Hematopoietic multipotent progenitor cell treated with erythropoietin and hydrocortisone succinate and interleukin-3 and kit ligand, for 8 days (in vitro differentiated cells): ENCODE data around the gene STAP2.

ENCODE experiments used
- DNase-seq: peaks from one replicate; pipeline ENCODE4 v3.0.0-alpha.2; 2015

The STAP2 gene

DNA sequence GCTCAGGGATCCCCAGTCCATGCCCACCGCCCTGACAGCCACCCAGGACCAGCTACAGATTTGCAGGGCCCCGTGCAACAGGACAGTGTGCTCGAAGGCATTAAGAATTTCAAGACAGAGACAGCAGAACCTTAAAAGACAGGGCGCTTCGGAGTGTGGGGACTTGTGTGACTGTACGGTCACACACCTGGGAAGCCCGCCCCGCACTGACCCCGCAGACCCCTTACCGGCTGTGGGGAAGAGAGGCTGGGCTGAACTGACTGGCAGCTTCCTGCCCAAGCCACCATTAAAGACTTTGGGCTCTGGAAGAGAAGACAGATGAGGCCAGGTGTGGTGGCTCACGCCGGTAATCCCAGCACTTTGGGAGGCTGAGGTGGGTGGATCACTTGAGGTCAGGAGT lies 14.4 kb downstream of the STAP2 start:
- no peak for DNase-seq

DNA sequence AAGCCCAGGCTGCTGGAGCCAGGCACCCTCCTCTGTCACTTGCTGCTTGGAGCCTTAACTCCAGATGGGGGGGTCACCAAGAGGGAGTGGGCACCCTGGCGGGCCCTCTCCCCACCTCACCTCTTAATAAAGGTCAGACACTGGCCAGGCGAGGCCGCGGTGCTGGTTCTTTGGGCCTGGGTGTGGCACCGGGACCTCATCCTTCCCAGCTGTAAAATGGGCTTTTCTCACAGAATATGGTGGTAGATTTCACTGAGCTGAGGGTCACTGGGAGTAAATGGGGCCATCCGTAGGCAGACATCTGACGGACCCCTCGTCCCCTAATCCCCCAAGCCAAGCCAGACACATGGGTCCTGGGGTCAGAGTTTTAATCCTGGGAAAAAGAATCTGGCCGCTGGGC lies 14.9 kb downstream of the STAP2 start:
- DNase-seq = no peak

- DNase-seq = no peak
Measured at GRCh38 chr19:4322942-4323665, 15.5 kb downstream of the STAP2 start.

DNA sequence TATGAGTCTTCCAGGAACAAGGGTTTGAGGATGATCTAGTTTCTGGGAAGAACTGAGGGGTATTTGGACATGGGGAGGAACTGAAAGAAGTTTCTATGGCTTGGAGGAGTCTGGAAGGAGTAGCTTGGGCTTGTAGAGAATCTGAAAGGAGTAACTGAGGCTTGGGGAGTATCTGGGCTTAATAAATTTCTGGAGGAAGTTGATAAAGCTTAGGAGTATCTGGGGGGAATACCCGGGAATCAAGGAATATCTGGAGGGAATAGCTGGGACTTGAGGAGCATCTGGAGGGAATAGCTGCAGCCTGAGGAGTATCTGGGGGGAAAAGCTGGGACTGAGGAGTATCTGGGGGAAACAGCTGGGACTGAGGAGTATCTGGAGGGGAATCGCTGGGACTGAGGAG lies 18.2 kb downstream of the STAP2 start:
- DNase-seq = no peak

DNA sequence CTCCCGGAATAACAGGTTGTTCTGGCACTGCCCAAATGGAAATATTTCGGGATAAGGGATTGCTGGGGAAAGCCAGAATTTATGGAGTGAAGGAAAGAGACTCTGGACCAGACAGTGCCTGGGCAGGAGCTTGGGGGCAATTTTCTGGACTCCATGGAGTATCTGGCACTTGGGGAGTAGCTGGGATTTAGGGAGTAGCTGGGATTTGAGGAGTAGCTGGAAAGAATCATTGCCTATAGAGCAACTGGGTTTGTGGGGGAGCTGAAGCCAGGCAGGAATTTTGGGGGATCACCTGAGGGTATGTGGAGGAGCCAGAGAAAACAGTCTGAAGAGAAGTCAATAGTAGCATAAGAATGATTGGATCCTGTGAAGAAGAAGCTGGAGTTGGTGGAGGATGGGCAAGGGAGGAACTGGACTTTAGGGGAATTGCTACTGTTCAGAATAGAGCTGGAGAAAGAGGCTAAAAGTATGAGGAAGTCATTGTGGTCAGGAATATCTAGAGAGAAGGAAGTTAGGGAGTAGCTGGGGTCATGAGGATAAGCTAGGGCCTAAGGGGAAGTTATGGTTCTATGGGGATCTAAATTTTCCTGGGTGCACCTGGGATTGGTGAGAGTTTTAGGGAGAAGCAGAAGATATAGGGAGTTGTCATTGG lies 19.4 kb downstream of the STAP2 start:
- DNase-seq = no peak

GRCh38 chr19:4318460-4318859 lies 20.2 kb downstream of the STAP2 start:
- DNase-seq = no peak

- no peak for DNase-seq
Measured at GRCh38 chr19:4316956-4317355, 21.7 kb downstream of the STAP2 start.

DNA sequence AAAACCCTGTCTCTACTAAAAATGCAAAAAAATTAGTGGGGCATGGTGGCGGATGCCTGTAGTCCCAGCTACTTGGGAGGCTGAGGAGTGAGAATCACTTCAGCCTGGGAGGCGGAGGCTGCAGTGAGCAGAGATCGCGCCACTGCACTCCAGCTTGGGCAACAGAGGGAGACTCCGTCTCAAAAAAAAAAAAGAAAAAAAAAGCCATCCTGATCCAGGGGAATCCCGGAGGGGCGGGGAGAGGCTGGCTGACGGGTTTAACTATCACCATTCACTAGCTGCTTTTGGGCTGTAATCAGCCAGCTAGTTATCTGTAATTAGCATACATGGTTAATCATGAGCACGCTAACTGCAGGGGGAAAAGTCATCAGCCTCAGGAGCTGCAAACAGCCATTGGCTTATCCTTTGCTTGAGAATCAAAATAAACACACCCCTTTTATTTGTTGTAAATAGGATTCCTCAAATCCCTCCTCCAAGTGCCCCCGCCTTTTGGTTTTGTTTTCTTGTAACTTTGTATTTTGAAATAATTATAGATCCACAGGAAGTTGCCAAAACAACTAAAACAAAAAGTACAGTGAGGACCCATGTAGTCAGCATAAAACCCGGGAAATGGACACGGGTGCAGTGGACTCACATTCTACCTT lies 24.7 kb downstream of the STAP2 start:
- DNase-seq = peak; percentile 49

GRCh38 chr19:4310247-4311121 lies 28.1 kb downstream of the STAP2 start:
- peak; percentile 24 for DNase-seq

DNA sequence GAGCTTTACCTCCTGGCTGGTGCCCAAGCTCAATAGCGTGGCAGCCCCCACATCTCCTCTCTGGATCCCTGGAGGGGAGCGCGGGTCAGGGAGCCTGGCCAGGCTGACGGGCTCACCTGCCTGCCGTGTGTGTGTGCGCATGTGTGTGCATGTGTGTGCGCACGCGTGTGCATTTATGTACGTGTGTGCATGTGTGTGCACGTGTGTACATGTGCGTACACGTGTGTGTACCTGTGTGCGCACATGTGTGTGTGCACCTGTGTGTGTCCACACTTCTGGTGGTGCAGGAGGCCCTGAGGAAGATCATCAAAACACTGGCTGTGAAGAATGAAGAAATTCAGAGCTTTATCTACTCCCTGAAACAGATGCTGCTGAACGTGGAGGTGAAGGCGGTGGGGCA lies 33.0 kb downstream of the STAP2 start:
- no peak for DNase-seq

GRCh38 chr19:4305257-4305612 lies 33.4 kb downstream of the STAP2 start:
- DNase-seq = no peak

GRCh38 chr19:4304538-4305256 lies 33.9 kb downstream of the STAP2 start, which contains the start of gene FSD1:
FSD1 (plus strand) TSS chr19:4304598; CDS start chr19:4304747, 149 bp downstream.
- peak; percentile 59 for DNase-seq

DNA sequence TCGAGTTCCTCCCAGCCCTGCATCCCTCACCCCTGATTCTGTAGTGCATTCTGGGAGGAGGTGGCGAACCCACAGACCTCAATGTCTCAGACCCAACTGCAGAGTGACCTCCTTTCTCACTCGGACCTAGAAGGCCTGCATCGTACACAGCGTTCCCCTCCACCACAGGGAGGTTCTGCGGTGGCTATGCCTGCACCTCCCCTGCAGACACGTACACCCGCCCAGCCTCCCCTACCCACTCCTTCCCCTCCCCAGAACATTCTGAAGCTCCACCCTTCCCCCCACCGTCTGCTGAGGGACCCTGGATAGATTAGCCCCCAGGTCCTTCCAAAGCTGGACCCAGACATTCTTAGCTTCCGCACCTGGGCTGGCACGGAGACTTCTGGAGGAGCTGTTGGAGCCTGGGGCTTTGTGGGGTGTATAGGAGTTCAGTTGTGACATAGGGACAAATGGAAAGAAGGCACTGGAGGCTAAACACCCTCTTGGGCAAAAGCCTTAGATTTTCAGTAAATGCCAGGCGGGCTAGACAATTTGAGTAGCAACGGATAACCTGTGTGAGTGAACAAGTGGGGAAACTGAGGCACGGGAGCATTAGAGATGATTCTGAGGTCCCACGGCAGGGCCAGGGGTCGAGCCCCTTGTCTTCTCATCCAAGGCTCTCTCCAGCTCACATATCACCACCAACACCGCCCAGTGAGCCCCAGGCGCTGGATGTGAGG lies 34.6 kb downstream of the STAP2 start:
- DNase-seq = no peak

- no peak for DNase-seq
Measured at GRCh38 chr19:4302243-4302640, 36.4 kb downstream of the STAP2 start, which contains the start of gene TMIGD2. TMIGD2 (minus strand) TSS chr19:4302389; CDS start chr19:4302385, 4 bp downstream.

- DNase-seq = no peak
Measured at GRCh38 chr19:4301590-4302242, 36.9 kb downstream of the STAP2 start.

- no peak for DNase-seq
Measured at GRCh38 chr19:4300589-4300988, 38.0 kb downstream of the STAP2 start.

DNA sequence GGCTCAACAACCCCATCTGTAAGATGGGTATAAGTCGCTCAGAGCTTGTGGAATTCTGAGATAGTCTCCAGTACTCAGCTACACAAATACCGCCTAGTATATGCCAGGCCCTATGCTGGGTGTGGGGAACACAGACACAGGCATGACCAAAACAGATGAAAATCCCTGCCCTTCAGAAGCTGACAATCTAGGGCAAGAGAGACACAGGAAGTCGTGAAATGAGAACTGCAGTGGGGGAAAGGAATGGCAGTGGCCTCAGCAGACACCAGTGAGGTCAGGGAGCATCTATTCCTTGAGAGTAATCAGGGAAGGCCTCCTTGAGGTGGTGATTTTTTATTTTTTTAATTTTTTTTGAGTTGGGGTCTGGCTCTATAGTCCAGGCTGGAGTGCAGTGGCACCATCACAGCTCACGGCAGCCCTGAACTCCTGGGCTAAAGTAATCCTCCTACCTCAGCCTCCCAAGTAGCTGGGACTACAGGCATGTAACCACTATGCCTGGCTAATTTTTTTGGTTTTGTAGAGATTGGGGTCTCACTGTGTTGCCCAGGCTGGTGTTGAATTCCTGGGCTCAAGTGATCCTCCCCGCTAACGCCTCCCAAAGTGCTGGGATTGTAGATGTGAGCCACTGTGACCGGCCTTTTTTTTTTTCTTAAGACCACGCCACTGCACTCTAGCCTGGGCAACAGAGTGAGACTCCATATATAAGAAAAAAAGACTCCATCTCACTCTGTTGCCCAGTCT lies 39.6 kb downstream of the STAP2 start:
- DNase-seq = no peak

GRCh38 chr19:4297901-4298809 lies 40.5 kb downstream of the STAP2 start:
- no peak for DNase-seq
